GM12878 (cell line): ENCODE measurements around the gene CTXN1. TPM values are rescaled to one million over a fixed set of nuclear protein-coding genes. Genes with fewer than 3 reads are reported as not detected.
A peak's percentile ranks its signal among the peaks of the same experiment; 100 is the strongest.

Experiments
- BMI1 ChIP-seq: fragments of 450-650 bp; IDR thresholded peaks from 2 replicates; pipeline ENCODE4 v1.6.1; 2016; ENCODE audit warnings: mild to moderate bottlenecking, moderate library complexity, borderline replicate concordance
- BRCA1 ChIP-seq: IDR thresholded peaks from 2 replicates; pipeline ENCODE4 v1.6.1; 2011; ENCODE audit warnings: low read depth, low read length, improper control_type of control experiment
- ELK1 ChIP-seq: IDR thresholded peaks from 2 replicates; pipeline ENCODE4 v1.6.1; 2012; ENCODE audit warnings: low read depth, low read length, improper control_type of control experiment
- ETV6 ChIP-seq, 2 experiments: fragments of 450-650 bp in 1 of 2; IDR thresholded peaks in 1 of 2; conservative IDR thresholded peaks in 1 of 2; 2 replicates each; pipeline ENCODE4 v1.6.1; 2014; ENCODE audit warnings: antibody characterized with exemption in 1 of 2, borderline replicate concordance in 1 of 2, low read depth in 1 of 2, mild to moderate bottlenecking in 1 of 2, moderate library complexity in 1 of 2
- EZH2 ChIP-seq: IDR thresholded peaks from 2 replicates; pipeline ENCODE4 v1.6.1; 2012; ENCODE audit warnings: low read depth, mild to moderate bottlenecking, control low read depth, inconsistent platforms, low read length, borderline replicate concordance; ENCODE audit not compliant: control insufficient read depth
- HSF1 ChIP-seq: fragments of 150-350 bp; IDR thresholded peaks from 2 replicates; pipeline ENCODE4 v1.6.1; 2014; ENCODE audit warnings: mild to moderate bottlenecking, low read depth, low read length
- IKZF1 ChIP-seq: fragments of 450-650 bp; conservative IDR thresholded peaks from 2 replicates; pipeline ENCODE4 v1.6.1; 2017; ENCODE audit warnings: antibody characterized with exemption, mild to moderate bottlenecking
- MTA2 ChIP-seq: fragments of 450-650 bp; IDR thresholded peaks from 2 replicates; pipeline ENCODE4 v1.6.1; 2016; ENCODE audit warnings: low read depth, mild to moderate bottlenecking, moderate library complexity
- SUZ12 ChIP-seq: fragments of 200-600 bp; sonication (generic); IDR thresholded peaks from one replicate; pipeline ENCODE4 v1.6.1; 2018; ENCODE audit warnings: antibody characterized with exemption, mild to moderate bottlenecking; ENCODE audit not compliant: unreplicated experiment
- TAF1 ChIP-seq: IDR thresholded peaks from 2 replicates; pipeline ENCODE4 v1.6.1; 2011; ENCODE audit warnings: mild to moderate bottlenecking, low read depth, low read length, borderline replicate concordance
- TBL1XR1 ChIP-seq: IDR thresholded peaks from 2 replicates; pipeline ENCODE4 v1.6.1; 2012; ENCODE audit warnings: low read depth, low read length, improper control_type of control experiment
- TCF7 ChIP-seq: IDR thresholded peaks from 2 replicates; pipeline ENCODE4 v1.6.1; 2014; ENCODE audit warnings: antibody characterized with exemption, borderline replicate concordance
- ZNF687 ChIP-seq: fragments of 450-650 bp; IDR thresholded peaks from 2 replicates; pipeline ENCODE4 v1.6.1; 2017; ENCODE audit warnings: mild to moderate bottlenecking, moderate library complexity
- polyA plus RNA-seq, 11 experiments: library from polyadenylated mRNA; depleted of rRNA in 4 of 11; unstranded in 6 of 11; stranded (reverse) in 5 of 11; fragments of >200 nt; fragmentation: Nextera tagmentation in 4 of 11; fragmentation: Illumina TruSeq in 1 of 11; extraction: Ambion mirVana in 4 of 11; extraction: Trizol in 1 of 11; gene quantifications; 1 replicate in 1 of 11; 2 replicates in 10 of 11; pipeline versions ENCODE4 v1.2.1 to v1.2.3, GENCODE V29; 2011 to 2016; ENCODE audit warnings: inconsistent platforms in 2 of 11, missing spikeins in 2 of 11, low read depth in 1 of 11
- total RNA-seq, 4 experiments: library from RNA; depleted of rRNA in 3 of 4; stranded (reverse); fragments of >200 nt in 3 of 4; fragmentation: Illumina TruSeq in 1 of 4; extraction: Trizol in 1 of 4; gene quantifications; 2 replicates each; pipeline versions ENCODE4 v1.2.1 to v1.2.3, GENCODE V29; 2013 to 2021

The CTXN1 gene
- total and polyA plus RNA-seq, 10 of the 15 experiments (the other 5 are each of a cell fraction or from before 2014, with no cell fraction given) = 0.04 to 1.0 (median 0.38) TPM; not detected in 4

- TF ChIP-seq TBL1XR1 = 0 out of 2 replicates have a peak, but pooled peaks have one; percentile 38
- peak; percentile 61; the same call in 1 of the 2 replicates for TF ChIP-seq IKZF1
- no peak for TF ChIP-seq ELK1
- no peak for TF ChIP-seq ETV6 (conservative IDR thresholded peaks at IDR 0.05 in 1 of 2, IDR thresholded peaks at IDR 0.05 in 1 of 2; ENCODE audit: borderline replicate concordance in 1 of 2, low read depth in 1 of 2)
- peak; percentile 22; the same call in 1 of the 2 replicates for TF ChIP-seq ZNF687
- no peak for TF ChIP-seq SUZ12
- TF ChIP-seq MTA2 = no peak
- no peak for TF ChIP-seq EZH2
- TF ChIP-seq HSF1 = 0 out of 2 replicates have a peak, but pooled peaks have one; percentile 14
- TF ChIP-seq BRCA1 = 0 out of 2 replicates have a peak, but pooled peaks have one; percentile 41
- TF ChIP-seq TAF1 = 0 out of 2 replicates have a peak, but pooled peaks have one; percentile 10
- no peak for TF ChIP-seq TCF7
- no peak for TF ChIP-seq BMI1
These were observed 6.1 kb downstream of the CTXN1 start, which contains the start of gene SNAPC2 (continued) for GRCh38 chr19:7919610-7920518.
